ENCODE results near the gene SLF1.
"Not testable (repeated sequence)": the region's sequence is repeated elsewhere in the genome, so short reads cannot be mapped to it uniquely, and the experiment has no call there.

The SLF1 gene

GRCh38 chr5:94618493-94619328, at the start of gene SLF1, which contains the start of gene KIAA0825:
Gene SLF1 (plus strand): TSS chr5:94618669. CDS start chr5:94628811, 10,142 bp downstream.
Gene KIAA0825 (minus strand): TSS chr5:94618604. CDS start chr5:94537126, 81,478 bp downstream.
- peak within 1 kb of the TSS; percentile 94 for H3K27ac Mint-ChIP-seq
- H3K36me3 Mint-ChIP-seq (ENCODE audit: low read depth): peaks cover 3% of the 10 kb centered on the region
- H3K4me1 Mint-ChIP-seq (ENCODE audit: low read depth): peaks cover 43% of the 10 kb centered on the region
- H3K9me3 Mint-ChIP-seq: no peaks in the 10 kb centered on the region
- no peaks in the 10 kb centered on the region for H3K27me3 Mint-ChIP-seq (ENCODE audit: low read depth)
- H3K4me3 Mint-ChIP-seq: peak within 1 kb of the TSS; percentile 94

GRCh38 chr5:94571415-94571814, 47.1 kb upstream of the SLF1 start:
- H3K9me3 Mint-ChIP-seq: peaks cover 4% of the 10 kb centered on the region
- no peak overlapping the region for H3K4me3 Mint-ChIP-seq
- peaks cover 23% of the 10 kb centered on the region for H3K4me1 Mint-ChIP-seq (ENCODE audit: low read depth)
- peaks cover 14% of the 10 kb centered on the region for H3K36me3 Mint-ChIP-seq (ENCODE audit: low read depth)
- H3K27ac Mint-ChIP-seq: no peak overlapping the region
- H3K27me3 Mint-ChIP-seq (ENCODE audit: low read depth): no peaks in the 10 kb centered on the region

- Mint-ChIP-seq H3K36me3 (ENCODE audit: low read depth) (peaks cover 14% of the 10 kb centered on the region), H3K4me1 (ENCODE audit: low read depth) (peaks cover 38% of the 10 kb centered on the region), H3K27ac (peak overlapping the region; percentile 10)
- not testable (repeated sequence) for H3K27me3 Mint-ChIP-seq (ENCODE audit: low read depth); H3K9me3 Mint-ChIP-seq; H3K4me3 Mint-ChIP-seq
These were observed 45.1 kb upstream of the SLF1 start for GRCh38 chr5:94573349-94573748.

GRCh38 chr5:94575196-94575595, 43.3 kb upstream of the SLF1 start:
- Mint-ChIP-seq H3K27ac (peak overlapping the region; percentile 90), H3K4me1 (ENCODE audit: low read depth) (peaks cover 47% of the 10 kb centered on the region)

GRCh38 chr5:94577466-94578245, 40.8 kb upstream of the SLF1 start:
- H3K27ac Mint-ChIP-seq: peak overlapping the region; percentile 81
- no peaks in the 10 kb centered on the region for H3K27me3 Mint-ChIP-seq (ENCODE audit: low read depth)
- H3K4me1 Mint-ChIP-seq (ENCODE audit: low read depth): peaks cover 55% of the 10 kb centered on the region
- H3K9me3 Mint-ChIP-seq: peaks cover 14% of the 10 kb centered on the region
- H3K4me3 Mint-ChIP-seq: peak overlapping the region; percentile 49
- peaks cover 18% of the 10 kb centered on the region for H3K36me3 Mint-ChIP-seq (ENCODE audit: low read depth)

More at GRCh38 chr5:94575196-94575595, 43.3 kb upstream of the SLF1 start:
- Mint-ChIP-seq H3K4me3 (peak overlapping the region; percentile 47), H3K27me3 (ENCODE audit: low read depth) (no peaks in the 10 kb centered on the region), H3K36me3 (ENCODE audit: low read depth) (peaks cover 14% of the 10 kb centered on the region), H3K9me3 (peaks cover 4% of the 10 kb centered on the region)

- Mint-ChIP-seq H3K36me3 (ENCODE audit: low read depth) (peaks cover 18% of the 10 kb centered on the region), H3K9me3 (peaks cover 15% of the 10 kb centered on the region), H3K27ac (no peak overlapping the region), H3K27me3 (ENCODE audit: low read depth) (no peaks in the 10 kb centered on the region), H3K4me1 (ENCODE audit: low read depth) (no peaks in the 10 kb centered on the region), H3K4me3 (no peak overlapping the region)
These were observed 23.1 kb upstream of the SLF1 start for GRCh38 chr5:94595281-94595840.

GRCh38 chr5:94613583-94613982, 4.9 kb upstream of the SLF1 start:
- Mint-ChIP-seq H3K4me3 (no peak overlapping the region), H3K36me3 (ENCODE audit: low read depth) (peaks cover 3% of the 10 kb centered on the region)

GRCh38 chr5:94614156-94614805, 4.2 kb upstream of the SLF1 start:
- no peak overlapping the region for H3K27ac Mint-ChIP-seq
- H3K9me3 Mint-ChIP-seq: no peaks in the 10 kb centered on the region
- peaks cover 3% of the 10 kb centered on the region for H3K36me3 Mint-ChIP-seq (ENCODE audit: low read depth)
- no peak overlapping the region for H3K4me3 Mint-ChIP-seq
- peaks cover 37% of the 10 kb centered on the region for H3K4me1 Mint-ChIP-seq (ENCODE audit: low read depth)
- no peaks in the 10 kb centered on the region for H3K27me3 Mint-ChIP-seq (ENCODE audit: low read depth)

More at GRCh38 chr5:94613583-94613982, 4.9 kb upstream of the SLF1 start:
- Mint-ChIP-seq H3K9me3 (no peaks in the 10 kb centered on the region), H3K27me3 (ENCODE audit: low read depth) (no peaks in the 10 kb centered on the region), H3K27ac (no peak overlapping the region), H3K4me1 (ENCODE audit: low read depth) (peaks cover 35% of the 10 kb centered on the region)

GRCh38 chr5:94615862-94616261, 2.6 kb upstream of the SLF1 start:
- H3K9me3 Mint-ChIP-seq: no peaks in the 10 kb centered on the region
- H3K4me1 Mint-ChIP-seq (ENCODE audit: low read depth): peaks cover 39% of the 10 kb centered on the region
- peaks cover 3% of the 10 kb centered on the region for H3K36me3 Mint-ChIP-seq (ENCODE audit: low read depth)
- H3K27ac Mint-ChIP-seq: no peak overlapping the region
- no peaks in the 10 kb centered on the region for H3K27me3 Mint-ChIP-seq (ENCODE audit: low read depth)
- no peak overlapping the region for H3K4me3 Mint-ChIP-seq

GRCh38 chr5:94618029-94618492, 408 bp upstream of the SLF1 start:
- no peaks in the 10 kb centered on the region for H3K27me3 Mint-ChIP-seq (ENCODE audit: low read depth)
- peak overlapping the region; percentile 94 for H3K4me3 Mint-ChIP-seq
- H3K36me3 Mint-ChIP-seq (ENCODE audit: low read depth): peaks cover 3% of the 10 kb centered on the region
- peak overlapping the region; percentile 94 for H3K27ac Mint-ChIP-seq
- H3K4me1 Mint-ChIP-seq (ENCODE audit: low read depth): peaks cover 46% of the 10 kb centered on the region
- H3K9me3 Mint-ChIP-seq: no peaks in the 10 kb centered on the region

- H3K4me1 Mint-ChIP-seq (ENCODE audit: low read depth): peaks cover 37% of the 10 kb centered on the region
- H3K4me3 Mint-ChIP-seq: peak overlapping the region; percentile 94
- H3K9me3 Mint-ChIP-seq: no peaks in the 10 kb centered on the region
- no peak overlapping the region for H3K27ac Mint-ChIP-seq
- no peaks in the 10 kb centered on the region for H3K36me3 Mint-ChIP-seq (ENCODE audit: low read depth)
- H3K27me3 Mint-ChIP-seq (ENCODE audit: low read depth): no peaks in the 10 kb centered on the region
These were observed 1.8 kb downstream of the SLF1 start for GRCh38 chr5:94620256-94620655.

GRCh38 chr5:94621763-94622162, 3.3 kb downstream of the SLF1 start:
- Mint-ChIP-seq H3K4me3 (no peak overlapping the region), H3K36me3 (ENCODE audit: low read depth) (no peaks in the 10 kb centered on the region), H3K27ac (no peak overlapping the region), H3K4me1 (ENCODE audit: low read depth) (peaks cover 34% of the 10 kb centered on the region), H3K9me3 (no peaks in the 10 kb centered on the region), H3K27me3 (ENCODE audit: low read depth) (no peaks in the 10 kb centered on the region)

GRCh38 chr5:94623011-94623410, 4.5 kb downstream of the SLF1 start:
- Mint-ChIP-seq H3K9me3 (no peaks in the 10 kb centered on the region), H3K36me3 (ENCODE audit: low read depth) (no peaks in the 10 kb centered on the region), H3K27ac (no peak overlapping the region), H3K27me3 (ENCODE audit: low read depth) (no peaks in the 10 kb centered on the region), H3K4me3 (no peak overlapping the region), H3K4me1 (ENCODE audit: low read depth) (peaks cover 27% of the 10 kb centered on the region)

GRCh38 chr5:94623877-94624276, 5.4 kb downstream of the SLF1 start:
- Mint-ChIP-seq H3K4me1 (ENCODE audit: low read depth) (peaks cover 27% of the 10 kb centered on the region), H3K9me3 (no peaks in the 10 kb centered on the region), H3K27ac (no peak overlapping the region), H3K27me3 (ENCODE audit: low read depth) (no peaks in the 10 kb centered on the region), H3K4me3 (no peak overlapping the region), H3K36me3 (ENCODE audit: low read depth) (peaks cover 1% of the 10 kb centered on the region)
